ENCODE data around the gene PTPRB. TPM values are rescaled to one million over a fixed set of nuclear protein-coding genes. Genes with fewer than 3 reads are reported as not detected.
A peak's percentile ranks its signal among the peaks of the same experiment; 100 is the strongest.

Gene PTPRB
- total and polyA plus RNA-seq, 2 of the 8 experiments (the other 6 are each of a cell fraction or from before 2014, with no cell fraction given) = 0.36 to 0.58 TPM

DNA sequence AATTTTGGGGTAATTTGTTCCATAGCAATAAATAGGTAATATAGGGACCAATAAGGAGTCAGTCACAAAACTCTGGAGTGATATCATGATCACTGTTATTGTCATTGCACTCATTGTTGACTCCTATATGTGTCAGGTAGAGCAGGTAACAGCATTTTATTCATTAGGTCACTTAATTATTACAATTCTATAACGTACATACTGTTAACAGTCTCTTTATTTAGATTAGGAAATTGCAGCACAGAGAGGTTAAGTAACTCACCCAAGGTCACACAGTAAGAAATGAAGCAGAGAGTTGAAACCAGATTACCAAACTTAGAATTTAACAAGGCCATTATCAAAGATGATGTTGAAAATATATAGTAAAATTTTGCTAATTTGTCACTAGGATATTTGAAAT, 49.7 kb upstream of the PTPRB start:
- Histone ChIP-seq H3K79me2 (ENCODE audit: control insufficient read depth in 1 of 2, insufficient read depth in 2 of 2, low read length in 2 of 2) (no peaks in the 10 kb centered on the region), H4K91ac (replicated peaks; ENCODE audit: insufficient read length, low read length) (no peak overlapping the region), H3K14ac (ENCODE audit: insufficient read length) (no peak overlapping the region), H3K23ac (ENCODE audit: insufficient read length) (no peak overlapping the region), H3K36me3 (ENCODE audit: control insufficient read depth in 2 of 4, insufficient read depth in 4 of 4, low read length in 3 of 4) (no peaks in the 10 kb centered on the region), H2AK5ac (ENCODE audit: low read depth, low read length) (no peak overlapping the region), H2BK15ac (ENCODE audit: low read length) (no peak overlapping the region), H3K56ac (replicated peaks; ENCODE audit: insufficient read length, low read depth, low read length) (no peak overlapping the region), H3K79me1 (ENCODE audit: low read depth, low read length) (no peaks in the 10 kb centered on the region), H3K23me2 (ENCODE audit: low read depth, low read length) (no peaks in the 10 kb centered on the region), H2BK20ac (ENCODE audit: low read length) (no peak overlapping the region), H3K4me1 (replicated peaks in 1 of 4; ENCODE audit: control insufficient read depth in 3 of 4, insufficient read depth in 4 of 4, low read length in 3 of 4) (peaks cover 0 to 5% (median 3%) of the 10 kb centered on the region in 4 experiments; a peak in 1 of 7 replicates), H4K5ac (ENCODE audit: insufficient read length, low read depth, low read length) (no peak overlapping the region), H3K9ac (replicated peaks in 1 of 4; ENCODE audit: extremely low read depth in 1 of 4, low read depth in 3 of 4, low read length in 3 of 4) (no peak overlapping the region), H4K20me1 (replicated peaks in 1 of 2; ENCODE audit: control insufficient read depth in 1 of 2, insufficient read depth in 2 of 2, low read length in 2 of 2) (no peaks in the 10 kb centered on the region), H3K27ac (ENCODE audit: low read depth, low read length) (no peak overlapping the region), H3K4me2 (ENCODE audit: insufficient read depth in 1 of 2, low read depth in 2 of 2, low read length in 2 of 2) (no peak overlapping the region), H3K27me3 (replicated peaks in 1 of 4; ENCODE audit: control insufficient read depth in 3 of 4, extremely low read depth in 1 of 4, insufficient read depth in 3 of 4, low read length in 3 of 4) (no peaks in the 10 kb centered on the region), H2BK120ac (replicated peaks; ENCODE audit: low read depth, low read length) (no peak overlapping the region), H2BK5ac (ENCODE audit: low read depth, low read length) (no peak overlapping the region), H3K4ac (replicated peaks; ENCODE audit: insufficient read length, low read depth, low read length) (no peak overlapping the region), H4K8ac (ENCODE audit: extremely low read depth, insufficient read depth, low read length) (no peak overlapping the region), H2BK12ac (ENCODE audit: low read depth, low read length) (no peak overlapping the region), H2AFZ (ENCODE audit: low read length) (no peak overlapping the region), H3K4me3 (ENCODE audit: extremely low read depth in 1 of 4, insufficient read depth in 2 of 4, low read depth in 3 of 4, low read length in 4 of 4) (no peak overlapping the region), H3K18ac (ENCODE audit: extremely low read depth, low read length) (no peak overlapping the region), H3K9me3 (ENCODE audit: insufficient read depth in 2 of 2, low read depth in 1 of 2, low read length in 1 of 2) (no peaks in the 10 kb centered on the region)
- FAIRE-seq = no peak
- ChIA-PET CTCF (ENCODE audit: partially characterized antibody) (interaction anchor here (1.0 kb wide), 1 partner anchor 47 kb away, joined by 3 read pairs; no protein-coding TSS in a partner anchor), POLR2A (ENCODE audit: partially characterized antibody) (no interaction called here)
- WGBS, 2 experiments (ENCODE audit: extremely low coverage in 1 of 2, insufficient coverage in 1 of 2, insufficient read length in 1 of 2, insufficient replicate concordance in 2 of 2, low coverage in 1 of 2, low lambda C conversion rate in 2 of 2, missing lambda C conversion rate in 1 of 2) = 74% methylated on average over 1 of the region's 1 CpG; no CpG with 5 or more reads in 1 of the 2 experiments
- DNase-seq (ENCODE audit: low read depth in 1 of 2, low spot score in 2 of 2) = no peak
- TF ChIP-seq HDAC2 (IDR thresholded peaks at IDR 0.05; ENCODE audit: borderline replicate concordance in 1 of 2, low read depth in 2 of 2, low read length in 2 of 2) (peak in 1 of 2 experiments; percentile 48; a peak in 1 of 4 replicates), EP300 (IDR thresholded peaks at IDR 0.05; ENCODE audit: borderline replicate concordance in 1 of 2, low read depth in 2 of 2, low read length in 2 of 2) (no peak), KDM1A (IDR thresholded peaks at IDR 0.05; ENCODE audit: borderline replicate concordance, low read length) (peak; percentile 62; the same call in 1 of the 2 replicates)

Data from H1 (cell line).